Mucosa of rectum (tissue), 2 donors: ENCODE data around the gene GLUD2.

Experiments
- H3K27ac ChIP-seq, 2 donors: one replicate each; pipeline ENCODE4 v1.7.0; 2013; ENCODE audit warnings: inconsistent platforms in 2 of 2, low read depth in 2 of 2, low read length in 2 of 2
- H3K27me3 ChIP-seq, 2 donors: one replicate each; pipeline ENCODE4 v1.7.0; 2013; ENCODE audit warnings: low read length in 2 of 2; ENCODE audit not compliant: control insufficient read depth in 2 of 2, insufficient read depth in 2 of 2
- H3K36me3 ChIP-seq, 2 donors: one replicate each; pipeline ENCODE4 v1.7.0; 2013; ENCODE audit warnings: low read length in 2 of 2; ENCODE audit not compliant: control insufficient read depth in 2 of 2, insufficient read depth in 2 of 2
- H3K4me1 ChIP-seq, 2 donors: one replicate each; pipeline ENCODE4 v1.7.0; 2013; ENCODE audit warnings: low read length in 2 of 2, mild to moderate bottlenecking in 1 of 2; ENCODE audit not compliant: control insufficient read depth in 2 of 2, insufficient read depth in 2 of 2
- H3K4me3 ChIP-seq, 2 donors: one replicate each; pipeline ENCODE4 v1.7.0; 2013; ENCODE audit warnings: low read length in 2 of 2
- H3K9ac ChIP-seq, 2 donors: one replicate each; pipeline ENCODE4 v1.7.0; 2013; ENCODE audit warnings: low read length in 2 of 2, low read depth in 1 of 2, mild to moderate bottlenecking in 1 of 2
- H3K9me3 ChIP-seq, 2 donors: one replicate each; pipeline ENCODE4 v1.7.0; 2013; ENCODE audit warnings: low read length in 2 of 2; ENCODE audit not compliant: control insufficient read depth in 2 of 2
- donor health status: healthy.
- donor health status: Normal muscosa, but diverticular disease.

The GLUD2 gene

GRCh38 chrX:121093011-121093410 is 45.6 kb downstream of the GLUD2 start:
- Histone ChIP-seq H3K4me1 (no peaks in the 10 kb centered on the region), H3K9ac (no peak overlapping the region), H3K4me3 (no peak overlapping the region), H3K36me3 (no peaks in the 10 kb centered on the region), H3K27ac (no peak overlapping the region), H3K27me3 (no peaks in the 10 kb centered on the region), H3K9me3 (no peaks in the 10 kb centered on the region)
